A673 (cell line): ENCODE data around the gene MAPKAPK2. TPM values are rescaled to one million over a fixed set of nuclear protein-coding genes. Genes with fewer than 3 reads are reported as not detected.

ENCODE experiments used
- BruUV-seq: library from RNA; stranded (reverse); fragments of 400-500 nt; replicated peaks from 2 replicates; lab custom pipeline; 2021; lab: Mats Ljungman, UMichigan
- CTCF ChIA-PET: fragments of 300-600 bp; sonication (Branson Sonifier 250); formaldehyde crosslinking; loops from one replicate; lab custom pipeline; 2022; ENCODE audit warnings: antibody characterized with exemption; lab: Charles Lee
- POLR2A ChIA-PET: fragments of 300-600 bp; sonication (Branson Sonifier 250); formaldehyde crosslinking; loops from one replicate; lab custom pipeline; 2022; ENCODE audit warnings: antibody characterized with exemption; ENCODE audit not compliant: low non-redundant PET; lab: Charles Lee
- DNase-seq: peaks from one replicate; pipeline ENCODE4 v3.0.0-alpha.2; 2015; ENCODE audit warnings: low spot score
- H3K27ac ChIP-seq: fragments of 200-600 bp; sonication (generic); 2 replicates; pipeline ENCODE4 v1.5.1; 2016; ENCODE audit warnings: mixed run types, low read depth, mild to moderate bottlenecking, mixed read lengths, antibody characterized with exemption, low read length; ENCODE audit not compliant: poor library complexity, severe bottlenecking
- H3K27me3 ChIP-seq: fragments of 200-600 bp; sonication (generic); replicated peaks from 2 replicates; pipeline ENCODE4 v1.6.1; 2017; ENCODE audit warnings: mixed run types, low read depth, mild to moderate bottlenecking, mixed read lengths, antibody characterized with exemption, low read length; ENCODE audit not compliant: insufficient read depth, poor library complexity
- H3K36me3 ChIP-seq: fragments of 200-600 bp; sonication (generic); 2 replicates; pipeline ENCODE4 v1.6.1; 2016; ENCODE audit warnings: mixed run types, mild to moderate bottlenecking, mixed read lengths, antibody characterized with exemption, low read length; ENCODE audit not compliant: insufficient read depth, poor library complexity, severe bottlenecking
- H3K4me1 ChIP-seq: fragments of 200-600 bp; sonication (generic); 2 replicates; pipeline ENCODE4 v1.6.1; 2017; ENCODE audit warnings: mixed run types, mild to moderate bottlenecking, mixed read lengths, antibody characterized with exemption, low read length; ENCODE audit not compliant: insufficient read depth, poor library complexity, severe bottlenecking
- H3K4me3 ChIP-seq: fragments of 200-600 bp; sonication (generic); 2 replicates; pipeline ENCODE4 v1.5.1; 2016; ENCODE audit warnings: low read depth, mixed run types, mild to moderate bottlenecking, mixed read lengths, low read length; ENCODE audit not compliant: poor library complexity, severe bottlenecking
- H3K9me3 ChIP-seq: fragments of 200-600 bp; sonication (generic); 2 replicates; pipeline ENCODE4 v1.6.1; 2016; ENCODE audit warnings: mixed run types, low read depth, mild to moderate bottlenecking, mixed read lengths, antibody characterized with exemption, low read length; ENCODE audit not compliant: poor library complexity, severe bottlenecking
- EZH2 ChIP-seq: fragments of 200-600 bp; sonication (generic); IDR thresholded peaks from 2 replicates; pipeline ENCODE4 v1.6.1; 2017; ENCODE audit warnings: borderline replicate concordance, low read depth, mild to moderate bottlenecking, mixed read lengths, antibody characterized with exemption, low read length; ENCODE audit not compliant: poor library complexity, severe bottlenecking
- intact Hi-C: fragments of 100-400 bp; cut with micrococcal nuclease; formaldehyde crosslinking; loops from one replicate; pipeline ENCODE4 v1.10.0; 2022; ENCODE audit not compliant: unreplicated experiment
- total RNA-seq: library from RNA; stranded (reverse); gene quantifications from 2 replicates; pipeline ENCODE4 v1.2.3, GENCODE V29; 2021
- TF ChIP-seq, protein P1 (sequence below): fragments of 300-800, 200-600 bp; sonication (generic); conservative IDR thresholded peaks from 2 replicates; pipeline ENCODE4 v1.5.1; 2017; ENCODE audit warnings: low read depth, mild to moderate bottlenecking, antibody characterized with exemption, low read length, moderate library complexity, mixed read lengths

The MAPKAPK2 gene
- total RNA-seq, 1 experiment from 2014 or later: 39.2 TPM

DNA sequence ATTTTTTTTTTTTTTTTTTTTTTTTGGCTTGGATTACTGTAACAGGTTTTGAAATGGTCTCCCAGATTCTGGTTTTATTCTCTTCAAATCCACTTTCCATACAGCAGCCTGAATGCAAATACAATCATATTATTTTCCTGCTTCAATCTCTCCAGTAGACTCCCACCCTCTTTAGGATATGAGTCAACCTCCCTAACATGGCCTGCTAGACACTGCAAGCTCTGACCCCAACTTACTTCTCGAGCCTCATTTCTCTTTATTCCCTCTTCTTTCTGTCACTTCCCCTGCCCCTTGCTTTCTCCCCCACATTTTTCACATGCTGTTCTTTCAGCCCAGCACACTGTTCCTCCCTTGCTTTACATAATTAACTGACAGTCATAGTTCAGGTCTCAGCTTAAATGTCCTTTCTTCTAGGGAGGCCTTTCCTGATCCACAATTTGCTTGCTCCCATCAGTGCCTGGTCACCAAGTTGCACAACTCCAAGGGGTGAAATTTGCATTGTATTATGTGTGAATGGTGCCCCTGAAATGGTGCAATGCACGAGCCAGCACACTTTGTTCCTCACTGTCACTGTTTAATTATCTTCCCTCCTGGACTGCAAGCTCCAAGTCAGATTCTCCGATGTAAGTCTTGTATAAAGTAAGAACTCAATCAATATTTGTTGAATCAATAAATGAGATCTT is 63.8 kb downstream of the MAPKAPK2 start:
- Histone ChIP-seq H3K9me3 (no peaks in the 10 kb centered on the region), H3K27ac (no peak overlapping the region), H3K27me3 (no peaks in the 10 kb centered on the region), H3K4me1 (no peaks in the 10 kb centered on the region), H3K36me3 (no peaks in the 10 kb centered on the region), H3K4me3 (no peak overlapping the region)
- TF ChIP-seq, protein P1, sequence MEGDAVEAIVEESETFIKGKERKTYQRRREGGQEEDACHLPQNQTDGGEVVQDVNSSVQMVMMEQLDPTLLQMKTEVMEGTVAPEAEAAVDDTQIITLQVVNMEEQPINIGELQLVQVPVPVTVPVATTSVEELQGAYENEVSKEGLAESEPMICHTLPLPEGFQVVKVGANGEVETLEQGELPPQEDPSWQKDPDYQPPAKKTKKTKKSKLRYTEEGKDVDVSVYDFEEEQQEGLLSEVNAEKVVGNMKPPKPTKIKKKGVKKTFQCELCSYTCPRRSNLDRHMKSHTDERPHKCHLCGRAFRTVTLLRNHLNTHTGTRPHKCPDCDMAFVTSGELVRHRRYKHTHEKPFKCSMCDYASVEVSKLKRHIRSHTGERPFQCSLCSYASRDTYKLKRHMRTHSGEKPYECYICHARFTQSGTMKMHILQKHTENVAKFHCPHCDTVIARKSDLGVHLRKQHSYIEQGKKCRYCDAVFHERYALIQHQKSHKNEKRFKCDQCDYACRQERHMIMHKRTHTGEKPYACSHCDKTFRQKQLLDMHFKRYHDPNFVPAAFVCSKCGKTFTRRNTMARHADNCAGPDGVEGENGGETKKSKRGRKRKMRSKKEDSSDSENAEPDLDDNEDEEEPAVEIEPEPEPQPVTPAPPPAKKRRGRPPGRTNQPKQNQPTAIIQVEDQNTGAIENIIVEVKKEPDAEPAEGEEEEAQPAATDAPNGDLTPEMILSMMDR: no peak
- TF ChIP-seq EZH2: no peak
- POLR2A ChIA-PET: no interaction called here
- intact Hi-C loops: no loop called here
- CTCF ChIA-PET: no interaction called here
- DNase-seq: no peak
- BruUV-seq: no TSS peak

DNA sequence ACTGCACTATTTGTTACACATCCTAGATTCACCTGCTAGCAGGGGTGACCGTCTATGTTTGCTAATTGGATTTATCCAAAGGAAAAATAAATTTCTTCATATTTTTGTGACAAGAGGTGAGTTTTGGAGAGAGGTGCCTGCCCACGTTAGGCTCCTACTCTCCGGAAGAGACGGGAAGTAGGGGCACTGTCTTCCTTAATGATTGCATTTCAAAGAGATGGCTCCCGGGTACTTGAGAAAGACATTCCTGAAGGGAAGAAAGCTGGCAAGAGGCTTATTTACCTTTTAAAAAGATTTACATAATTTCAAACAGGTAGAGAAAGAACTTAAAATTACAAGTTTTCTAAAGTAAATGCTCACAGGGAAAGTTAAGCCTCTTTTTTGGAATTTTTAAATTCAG is 67.2 kb downstream of the MAPKAPK2 start:
- TF ChIP-seq EZH2: no peak
- TF ChIP-seq, protein P1: no peak
- DNase-seq: no peak
- Histone ChIP-seq H3K27ac (no peak overlapping the region), H3K9me3 (no peaks in the 10 kb centered on the region), H3K4me1 (no peaks in the 10 kb centered on the region), H3K36me3 (no peaks in the 10 kb centered on the region), H3K27me3 (no peaks in the 10 kb centered on the region), H3K4me3 (no peak overlapping the region)
- no TSS peak for BruUV-seq
- ChIA-PET CTCF (no interaction called here), POLR2A (no interaction called here)
- intact Hi-C loops: no loop called here

DNA sequence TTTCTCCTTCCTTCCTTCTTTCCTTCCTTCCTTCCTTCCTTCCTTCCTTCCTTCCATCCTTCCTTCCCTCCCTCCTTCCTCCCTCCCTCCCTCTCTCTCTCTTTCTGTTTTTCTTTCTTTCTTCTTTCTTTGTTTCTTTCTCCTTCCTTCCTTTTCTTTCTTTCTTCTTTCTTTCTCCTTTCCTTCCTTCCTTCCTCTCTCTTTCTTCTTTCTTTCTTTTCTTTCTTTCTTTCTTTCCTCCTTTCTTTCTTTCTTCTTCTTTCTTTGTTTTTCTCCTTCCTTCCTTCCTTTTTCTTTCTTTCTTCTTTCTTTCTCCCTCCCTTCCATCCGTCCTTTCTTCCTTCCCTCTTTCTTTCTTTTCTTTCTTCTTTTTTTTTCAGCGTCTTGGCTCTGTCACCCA is 67.8 kb downstream of the MAPKAPK2 start:
- TF ChIP-seq, protein P1: no peak
- no peak for TF ChIP-seq EZH2
- H3K4me3 ChIP-seq: no peak overlapping the region
- H3K27me3 ChIP-seq: no peaks in the 10 kb centered on the region
- no peaks in the 10 kb centered on the region for H3K36me3 ChIP-seq
- CTCF ChIA-PET: no interaction called here
- H3K27ac ChIP-seq: no peak overlapping the region
- POLR2A ChIA-PET: no interaction called here
- BruUV-seq: no TSS peak
- H3K9me3 ChIP-seq: no peaks in the 10 kb centered on the region
- DNase-seq: no peak
- no peaks in the 10 kb centered on the region for H3K4me1 ChIP-seq
- intact Hi-C loops: no loop called here
